WTC11 (cell line): ENCODE results near the gene PRELP. TPM values are rescaled to one million over a fixed set of nuclear protein-coding genes. Genes with fewer than 3 reads are reported as not detected.

ENCODE experiments used
- ATAC-seq: fragments of 200-7000 bp; cut with Tn5 transposase; 2 replicates; pipeline ENCODE4 v1.10.0; 2021; ENCODE audit warnings: mild to moderate bottlenecking, moderate library complexity
- CTCF ChIA-PET: fragments of 300-600 bp; sonication (Branson Sonifier 250); formaldehyde crosslinking; loops from one replicate; lab custom pipeline; 2021; ENCODE audit warnings: antibody characterized with exemption; lab: Charles Lee
- POLR2A ChIA-PET: fragments of 350-600 bp; sonication (Branson Sonifier 250); formaldehyde crosslinking; loops from one replicate; lab custom pipeline; 2021; ENCODE audit warnings: antibody characterized with exemption; lab: Charles Lee
- DNase-seq: peaks from one replicate; pipeline ENCODE4 v3.0.0; 2021; ENCODE audit warnings: low spot score
- H3K27ac Mint-ChIP-seq: 2 replicates; pipeline ENCODE4 v1.8.0; 2021; ENCODE audit warnings: mixed read lengths
- H3K27me3 Mint-ChIP-seq: 2 replicates; pipeline ENCODE4 v1.8.0; 2021; ENCODE audit warnings: low read depth, mild to moderate bottlenecking, moderate library complexity, mixed read lengths
- H3K36me3 Mint-ChIP-seq: 2 replicates; pipeline ENCODE4 v1.8.0; 2021; ENCODE audit warnings: mixed read lengths
- H3K4me1 Mint-ChIP-seq: 2 replicates; pipeline ENCODE4 v1.8.0; 2022; ENCODE audit warnings: mixed read lengths
- H3K4me3 Mint-ChIP-seq: 2 replicates; pipeline ENCODE4 v1.8.0; 2021; ENCODE audit warnings: mild to moderate bottlenecking, moderate library complexity, mixed read lengths
- H3K9me3 Mint-ChIP-seq: 2 replicates; pipeline ENCODE4 v1.8.0; 2021; ENCODE audit warnings: mixed read lengths
- ARID4B ChIP-seq: sonication (generic); formaldehyde crosslinking; IDR thresholded peaks from 2 replicates; pipeline ENCODE4 v1.8.0; 2023; ENCODE audit warnings: missing genetic modification reagents, mild to moderate bottlenecking, borderline replicate concordance
- CTCF ChIP-seq: fragments of 200-600 bp; IDR thresholded peaks from 2 replicates; pipeline ENCODE4 v1.8.0; 2022; ENCODE audit warnings: antibody characterized with exemption
- E2F5 ChIP-seq: sonication (generic); formaldehyde crosslinking; IDR thresholded peaks from 2 replicates; pipeline ENCODE4 v1.8.1; 2022; ENCODE audit warnings: mild to moderate bottlenecking, moderate library complexity, missing genetic modification reagents
- ERG ChIP-seq: fragments of 250-450 bp; sonication (Bioruptor Pico); IDR thresholded peaks from 2 replicates; pipeline ENCODE4 v1.8.0; 2021; ENCODE audit warnings: mild to moderate bottlenecking
- HMGA2 ChIP-seq: fragments of 250-450 bp; sonication (Bioruptor Pico); IDR thresholded peaks from 2 replicates; pipeline ENCODE4 v1.4.0; 2021; ENCODE audit warnings: mild to moderate bottlenecking, moderate library complexity
- MAX ChIP-seq: sonication (generic); formaldehyde crosslinking; IDR thresholded peaks from 2 replicates; pipeline ENCODE4 v1.8.0; 2022; ENCODE audit warnings: mild to moderate bottlenecking, missing genetic modification reagents
- NFYB ChIP-seq: sonication (generic); formaldehyde crosslinking; conservative IDR thresholded peaks from 2 replicates; pipeline ENCODE4 v1.8.0; 2022; ENCODE audit warnings: low read depth, missing genetic modification reagents
- OVOL2 ChIP-seq: fragments of 250-450 bp; sonication (Bioruptor Pico); IDR thresholded peaks from 2 replicates; pipeline ENCODE4 v1.9.0; 2021; ENCODE audit warnings: mild to moderate bottlenecking, borderline replicate concordance
- TCF7 ChIP-seq: sonication (generic); formaldehyde crosslinking; IDR thresholded peaks from 2 replicates; pipeline ENCODE4 v1.8.0; 2022; ENCODE audit warnings: mild to moderate bottlenecking, low read depth, missing genetic modification reagents, moderate library complexity
- USF2 ChIP-seq: sonication (generic); formaldehyde crosslinking; IDR thresholded peaks from 2 replicates; pipeline ENCODE4 v1.8.1; 2023; ENCODE audit warnings: mild to moderate bottlenecking, missing genetic modification reagents, moderate library complexity
- ZMAT4 ChIP-seq: fragments of 250-450 bp; sonication (Bioruptor Pico); IDR thresholded peaks from 2 replicates; pipeline ENCODE4 v1.9.0; 2021; ENCODE audit warnings: mild to moderate bottlenecking
- ZNF263 ChIP-seq: sonication (generic); formaldehyde crosslinking; IDR thresholded peaks from 2 replicates; pipeline ENCODE4 v1.8.1; 2022; ENCODE audit warnings: low read depth, mild to moderate bottlenecking, moderate library complexity, missing genetic modification reagents
- ZNF423 ChIP-seq: fragments of 250-450 bp; sonication (Bioruptor Pico); IDR thresholded peaks from 2 replicates; pipeline ENCODE4 v2.1.2; 2022; ENCODE audit warnings: mild to moderate bottlenecking, moderate library complexity
- ZSCAN18 ChIP-seq: fragments of 250-450 bp; sonication (Bioruptor Pico); IDR thresholded peaks from 2 replicates; pipeline ENCODE4 v2.1.2; 2022; ENCODE audit warnings: mild to moderate bottlenecking, moderate library complexity
- total RNA-seq: library from RNA; stranded (reverse); gene quantifications from 3 replicates; pipeline ENCODE4 v1.2.3, GENCODE V29; 2021

PRELP gene
- total RNA-seq, 1 experiment from 2014 or later: 0.17 TPM

- no peak overlapping the region for H3K27ac Mint-ChIP-seq
- no peak overlapping the region for H3K4me3 Mint-ChIP-seq
- TF ChIP-seq ZMAT4 (no peak), ERG (CRISPR knock-in tag) (no peak), NFYB (no peak), HMGA2 (no peak), ZNF423 (CRISPR knock-in tag) (no peak), ZSCAN18 (no peak), TCF7 (CRISPR knock-in tag) (no peak), ARID4B (no peak), USF2 (CRISPR knock-in tag) (no peak), ZNF263 (CRISPR knock-in tag) (no peak), E2F5 (no peak), OVOL2 (CRISPR knock-in tag) (no peak), MAX (CRISPR knock-in tag) (no peak), CTCF (no peak)
- H3K36me3 Mint-ChIP-seq: no peaks in the 10 kb centered on the region
- H3K4me1 Mint-ChIP-seq: peaks cover 42% of the 10 kb centered on the region
- peaks cover 3% of the 10 kb centered on the region for H3K27me3 Mint-ChIP-seq
- ATAC-seq (no peak), DNase-seq (no peak)
- H3K9me3 Mint-ChIP-seq: no peaks in the 10 kb centered on the region
- ChIA-PET POLR2A (interaction anchor here (2.1 kb wide), 1 partner anchor 49 kb away, joined by 4 read pairs; no protein-coding TSS in a partner anchor), CTCF (interaction anchor here (0.6 to 3.8 kb wide), 16 partner anchors 11 to 1353 kb away, joined by 3 to 22 read pairs (median 6); partner anchors contain the start of gene ATP2B4)
These were observed 31.4 kb downstream of the PRELP start for GRCh38 chr1:203506858-203507626.
